ENCODE data around the gene TNFRSF13B. TPM values are rescaled to one million over a fixed set of nuclear protein-coding genes. Genes with fewer than 3 reads are reported as not detected.

The TNFRSF13B gene
- total RNA-seq, 1 experiment from 2014 or later, result 0.28 TPM

- Histone ChIP-seq H2AK5ac (ENCODE audit: insufficient read length, low read length) (no peak overlapping the region), H3K9me3 (ENCODE audit: control insufficient read depth, low read depth, low read length) (no peaks in the 10 kb centered on the region), H2BK12ac (ENCODE audit: insufficient read length, low read depth, low read length) (no peak overlapping the region), H3K79me2 (ENCODE audit: insufficient read depth, low read length) (no peaks in the 10 kb centered on the region), H2BK5ac (ENCODE audit: insufficient read length, low read length) (no peak overlapping the region), H3K4me2 (ENCODE audit: insufficient read depth, insufficient read length, low read length) (no peak overlapping the region), H3T11ph (ENCODE audit: low read length) (no peak overlapping the region), H3K9ac (ENCODE audit: extremely low read depth, insufficient read length, low read length) (no peak overlapping the region), H2BK120ac (ENCODE audit: low read depth, low read length, poor library complexity, severe bottlenecking) (no peak overlapping the region), H3K14ac (ENCODE audit: insufficient read depth, low read length) (no peak overlapping the region), H2BK20ac (ENCODE audit: low read depth, low read length, poor library complexity, severe bottlenecking) (no peak overlapping the region), H3K4me1 (ENCODE audit: insufficient read depth, low read length) (peaks cover 5% of the 10 kb centered on the region; the same call in 1 of the 2 replicates), H3K23ac (ENCODE audit: insufficient read length, low read depth, low read length) (no peak overlapping the region), H3K27ac (ENCODE audit: insufficient read length, low read depth, low read length) (no peak overlapping the region), H4K5ac (ENCODE audit: insufficient read length, low read depth, low read length) (no peak overlapping the region), H2AFZ (ENCODE audit: low read length) (no peak overlapping the region), H4K20me1 (ENCODE audit: control insufficient read depth, insufficient read depth, insufficient read length) (no peaks in the 10 kb centered on the region), H3K56ac (ENCODE audit: insufficient read length, low read depth, low read length) (no peak overlapping the region), H3K4ac (ENCODE audit: low read depth, low read length) (no peak overlapping the region), H4K8ac (replicated peaks; ENCODE audit: insufficient read length, low read depth, low read length) (no peak overlapping the region), H3K23me2 (ENCODE audit: insufficient read length, low read depth, low read length, poor library complexity, severe bottlenecking) (no peaks in the 10 kb centered on the region), H3K18ac (ENCODE audit: insufficient read length, low read depth, low read length) (no peak overlapping the region), H4K91ac (ENCODE audit: insufficient read length, low read depth, low read length) (no peak overlapping the region), H3K27me3 (ENCODE audit: insufficient read depth, low read length) (no peaks in the 10 kb centered on the region), H3K79me1 (ENCODE audit: insufficient read depth, low read depth, low read length, poor library complexity, severe bottlenecking) (no peaks in the 10 kb centered on the region), H2BK15ac (ENCODE audit: low read depth, low read length) (no peak overlapping the region)
- TF ChIP-seq CTCF (conservative IDR thresholded peaks at IDR 0.05), result no peak
- H3K27ac Mint-ChIP-seq, result no peak overlapping the region; a peak in 1 of 7 replicates
- H3K4me1 Mint-ChIP-seq, result peaks cover 32 to 33% of the 10 kb centered on the region in 2 experiments
- no CpG with 5 or more reads among the region's 15 CpGs for WGBS (ENCODE audit: extremely low coverage, insufficient read length, low lambda C conversion rate)
- H3K9me3 Mint-ChIP-seq, result no peaks in the 10 kb centered on the region; a peak in 1 of 5 replicates
- peaks cover 0 to 2% (median 0%) of the 10 kb centered on the region in 3 experiments; a peak in 2 of 7 replicates for H3K36me3 Mint-ChIP-seq (ENCODE audit: insufficient read depth in 1 of 3, low read depth in 3 of 3)
- H3K4me3 Mint-ChIP-seq, result no peak overlapping the region
- peaks cover 2% of the 10 kb centered on the region; the same call in 1 of the 2 replicates for H3K27me3 Mint-ChIP-seq (ENCODE audit: low read depth)
- peak; percentile 26 for DNase-seq
Observed at GRCh38 chr17:16941072-16942036, 30.6 kb downstream of the TNFRSF13B start.

Measured in H9 (cell line).